ENCODE data around the gene CTNNA3.
"Not testable (repeated sequence)": the region's sequence is repeated elsewhere in the genome, so short reads cannot be mapped to it uniquely, and the experiment has no call there.

GRCh38 chr10:66335753-66336152, 1360.2 kb downstream of the CTNNA3 start:
- TF ChIP-seq POLR2A, CTCF (IDR thresholded peaks at IDR 0.05): not testable (repeated sequence)
